Activated B cell treated with CpG ODN at 0.5 μM for 24 hours (primary cell): ENCODE results near the gene LPAR3. TPM values are rescaled to one million over a fixed set of nuclear protein-coding genes. Genes with fewer than 3 reads are reported as not detected.

Experiments used
- ATAC-seq: fragments of 200-7000 bp; cut with Tn5 transposase; one replicate; pipeline ENCODE4 v1.10.0; 2021; ENCODE audit warnings: low read depth, mild to moderate bottlenecking, moderate library complexity
- CTCF ChIA-PET: fragments of 350-600 bp; sonication (Branson Sonifier 250); formaldehyde crosslinking; loops from one replicate; lab custom pipeline; 2021; ENCODE audit warnings: antibody characterized with exemption; lab: Charles Lee
- POLR2A ChIA-PET: fragments of 350-600 bp; sonication (Branson Sonifier 250); formaldehyde crosslinking; loops from one replicate; lab custom pipeline; 2021; ENCODE audit warnings: antibody characterized with exemption; lab: Charles Lee
- DNase-seq: peaks from one replicate; pipeline ENCODE4 v3.0.0; 2022
- H3K27ac Mint-ChIP-seq: one replicate; pipeline ENCODE4 v1.8.0; 2020; ENCODE audit warnings: mixed read lengths
- H3K27me3 Mint-ChIP-seq: one replicate; pipeline ENCODE4 v1.8.0; 2021; ENCODE audit warnings: mixed read lengths
- H3K36me3 Mint-ChIP-seq: one replicate; pipeline ENCODE4 v1.8.0; 2021; ENCODE audit warnings: low read depth, mixed read lengths
- H3K4me1 Mint-ChIP-seq: one replicate; pipeline ENCODE4 v1.8.0; 2021; ENCODE audit warnings: mixed read lengths
- H3K4me3 Mint-ChIP-seq: one replicate; pipeline ENCODE4 v1.8.0; 2020; ENCODE audit warnings: mild to moderate bottlenecking, mixed read lengths
- H3K9me3 Mint-ChIP-seq: one replicate; pipeline ENCODE4 v1.8.0; 2020; ENCODE audit warnings: mixed read lengths
- CTCF ChIP-seq: fragments of 200-600 bp; IDR thresholded peaks from one replicate; pipeline ENCODE4 v1.8.0; 2022; ENCODE audit warnings: antibody characterized with exemption, mild to moderate bottlenecking
- intact Hi-C: fragments of 100-400 bp; cut with micrococcal nuclease; formaldehyde crosslinking; loops from one replicate; pipeline ENCODE4 v1.15.1; 2024
- total RNA-seq: library from RNA; stranded (reverse); gene quantifications from 2 replicates; pipeline ENCODE4 v1.2.3, GENCODE V29; 2022

Gene LPAR3
- total RNA-seq, 1 donor from 2014 or later: 0.62 TPM

GRCh38 chr1:84841971-84842370 lies 51.0 kb downstream of the LPAR3 start:
- H3K27ac Mint-ChIP-seq: no peak overlapping the region
- H3K4me1 Mint-ChIP-seq: no peaks in the 10 kb centered on the region
- ATAC-seq (no peak), DNase-seq (no peak)
- no peak overlapping the region for H3K4me3 Mint-ChIP-seq
- no peaks in the 10 kb centered on the region for H3K36me3 Mint-ChIP-seq
- no peaks in the 10 kb centered on the region for H3K27me3 Mint-ChIP-seq
- CTCF ChIA-PET: interaction anchor here (1.0 kb wide), 1 partner anchor 60 kb away, joined by 3 read pairs; no protein-coding TSS in a partner anchor
- POLR2A ChIA-PET: no interaction called here
- TF ChIP-seq CTCF: no peak
- no peaks in the 10 kb centered on the region for H3K9me3 Mint-ChIP-seq
- intact Hi-C loops: no loop called here

GRCh38 chr1:84840346-84840745 lies 52.7 kb downstream of the LPAR3 start:
- ChIA-PET POLR2A (no interaction called here), CTCF (no interaction called here)
- no peak overlapping the region for H3K4me3 Mint-ChIP-seq
- H3K4me1 Mint-ChIP-seq: no peaks in the 10 kb centered on the region
- no peaks in the 10 kb centered on the region for H3K27me3 Mint-ChIP-seq
- DNase-seq (no peak), ATAC-seq (no peak)
- intact Hi-C loops: no loop called here
- no peaks in the 10 kb centered on the region for H3K9me3 Mint-ChIP-seq
- H3K36me3 Mint-ChIP-seq: no peaks in the 10 kb centered on the region
- H3K27ac Mint-ChIP-seq: no peak overlapping the region
- TF ChIP-seq CTCF: no peak

GRCh38 chr1:84839544-84839943 lies 53.5 kb downstream of the LPAR3 start:
- CTCF ChIA-PET: no interaction called here
- no peaks in the 10 kb centered on the region for H3K27me3 Mint-ChIP-seq

GRCh38 chr1:84836145-84836544 lies 56.9 kb downstream of the LPAR3 start:
- DNase-seq (no peak), ATAC-seq (no peak)
- H3K4me1 Mint-ChIP-seq: no peaks in the 10 kb centered on the region
- intact Hi-C loops: no loop called here
- no peaks in the 10 kb centered on the region for H3K27me3 Mint-ChIP-seq
- ChIA-PET POLR2A (no interaction called here), CTCF (no interaction called here)
- H3K36me3 Mint-ChIP-seq: no peaks in the 10 kb centered on the region
- H3K9me3 Mint-ChIP-seq: no peaks in the 10 kb centered on the region
- no peak overlapping the region for H3K27ac Mint-ChIP-seq
- no peak overlapping the region for H3K4me3 Mint-ChIP-seq
- TF ChIP-seq CTCF: no peak

More at GRCh38 chr1:84839544-84839943, 53.5 kb downstream of the LPAR3 start:
- Mint-ChIP-seq H3K9me3 (no peaks in the 10 kb centered on the region), H3K36me3 (no peaks in the 10 kb centered on the region), H3K4me3 (no peak overlapping the region), H3K4me1 (no peaks in the 10 kb centered on the region), H3K27ac (no peak overlapping the region)
- POLR2A ChIA-PET: no interaction called here
- TF ChIP-seq CTCF: no peak
- intact Hi-C loops: no loop called here
- ATAC-seq (no peak), DNase-seq (no peak)

- intact Hi-C loops: no loop called here
- Mint-ChIP-seq H3K9me3 (no peaks in the 10 kb centered on the region), H3K4me3 (no peak overlapping the region), H3K27ac (no peak overlapping the region), H3K36me3 (no peaks in the 10 kb centered on the region), H3K27me3 (peaks cover 5% of the 10 kb centered on the region), H3K4me1 (no peaks in the 10 kb centered on the region)
- CTCF ChIA-PET: no interaction called here
- POLR2A ChIA-PET: no interaction called here
- DNase-seq (no peak), ATAC-seq (no peak)
- TF ChIP-seq CTCF: no peak
These were observed 57.8 kb downstream of the LPAR3 start for GRCh38 chr1:84835169-84835568.
